Right lobe of liver (tissue), 6 donors: ENCODE results near the gene DSCAM. TPM values are rescaled to one million over a fixed set of nuclear protein-coding genes. Genes with fewer than 3 reads are reported as not detected.
A peak's percentile ranks its signal among the peaks of the same experiment; 100 is the strongest.

Experiments
- ATAC-seq, 4 donors: fragments of 200-7000 bp; cut with Tn5 transposase; one replicate each; pipeline ENCODE4 v1.9.1; 2020; ENCODE audit warnings: mild to moderate bottlenecking in 4 of 4, moderate library complexity in 4 of 4
- DNase-seq, 3 donors: peaks; one replicate each; pipeline ENCODE4 v3.0.0-alpha.2; 2020
- H3K27ac ChIP-seq, 3 donors: fragments of 200-600 bp; one replicate each; pipeline ENCODE4 v1.8.0; 2022
- H3K27me3 ChIP-seq, 2 donors: fragments of 200-600 bp; one replicate each; pipeline ENCODE4 v1.8.0; 2022
- H3K36me3 ChIP-seq, 4 donors: fragments of 200-600 bp; sonication (generic) in 1 of 4; one replicate each; pipeline versions ENCODE4 v1.5.1 to v1.8.0; 2017 to 2022; ENCODE audit warnings: control low read depth in 1 of 4
- H3K4me1 ChIP-seq, 4 donors: fragments of 200-600 bp; sonication (generic) in 1 of 4; one replicate each; pipeline versions ENCODE4 v1.5.1 to v1.8.0; 2017 to 2022; ENCODE audit warnings: control low read depth in 1 of 4
- H3K4me3 ChIP-seq, 3 donors: fragments of 200-600 bp; one replicate each; pipeline ENCODE4 v1.8.0; 2022
- H3K9me3 ChIP-seq, 4 donors: fragments of 200-600 bp; sonication (generic) in 1 of 4; one replicate each; pipeline versions ENCODE4 v1.5.1 to v1.8.0; 2017 to 2022; ENCODE audit warnings: control low read depth in 1 of 4
- CTCF ChIP-seq, 4 donors: fragments of 200-600 bp in 3 of 4; fragments of 450-650 bp in 1 of 4; IDR thresholded peaks; one replicate each; pipeline versions ENCODE4 v1.5.1 to v1.8.0; 2016 to 2022; ENCODE audit warnings: antibody characterized with exemption in 4 of 4, mild to moderate bottlenecking in 2 of 4
- POLR2A ChIP-seq: fragments of 450-650 bp; IDR thresholded peaks from one replicate; pipeline ENCODE4 v1.6.1; 2017; ENCODE audit warnings: antibody characterized with exemption, mild to moderate bottlenecking
- WGBS: methylation state at CpG from one replicate; pipeline ENCODE4 v1.1.6; 2018; ENCODE audit warnings: low coverage, low lambda C conversion rate; ENCODE audit not compliant: insufficient coverage; ENCODE audit errors: missing lambda C conversion rate; 5-methylcytosine and 5-hydroxymethylcytosine counted together
- intact Hi-C, 2 donors: fragments of 100-400 bp; cut with DNase I; formaldehyde crosslinking; loops; one replicate each; pipeline versions ENCODE4 v1.11.2 to v1.14.1; 2022
- total RNA-seq, 6 experiments: library from RNA; depleted of rRNA in 2 of 6; stranded (reverse); fragments of >200 nt in 2 of 6; fragmentation: NEBNext Ultra II Directional in 3 of 6; extraction: Animal tissue kit (Norgen Biotek cat#: 25700) in 3 of 6; gene quantifications; one replicate each; pipeline versions ENCODE4 v1.1.0 to v1.2.4, GENCODE V29; 2016 to 2023
- donor health status: DM: no; HTN: yes; CAD: no.
- donor health status: DM: no; HTN: no; CAD: no.
- donor health status: DM: no; HTN: no; CAD: no.
- donor health status: DM: no; HTN: yes; CAD: no.
- donor health status: DM: no; HTN: yes; CAD: no.

DSCAM gene
- total RNA-seq, 6 experiments from 2014 or later, result 0.04 to 0.16 (median 0.06) TPM; not detected in 2

- ATAC-seq (peak; percentile 23 to 60 (median 38)), DNase-seq (no peak)
- TF ChIP-seq POLR2A (no peak), CTCF (IDR thresholded peaks at IDR 0.05) (no peak)
- Histone ChIP-seq H3K36me3 (no peaks in the 10 kb centered on the region), H3K27ac (no peak overlapping the region), H3K27me3 (no peaks in the 10 kb centered on the region), H3K4me3 (no peak overlapping the region), H3K4me1 (no peaks in the 10 kb centered on the region), H3K9me3 (no peaks in the 10 kb centered on the region)
- intact Hi-C loops, result no loop called here
- WGBS, result 49% methylated on average over 5 of the region's 5 CpGs
These were observed 230.6 kb downstream of the DSCAM start for GRCh38 chr21:40616377-40616704.

- intact Hi-C loops, result no loop called here
- peak; percentile 22 to 61 (median 47) for ATAC-seq
- H3K4me3 ChIP-seq, result no peak overlapping the region
- H3K4me1 ChIP-seq, result no peaks in the 10 kb centered on the region
- WGBS, result 40% methylated on average over 9 of the region's 9 CpGs
- DNase-seq, result no peak
- H3K9me3 ChIP-seq, result no peaks in the 10 kb centered on the region
- no peak for TF ChIP-seq POLR2A
- no peak for TF ChIP-seq CTCF (IDR thresholded peaks at IDR 0.05)
- H3K36me3 ChIP-seq, result no peaks in the 10 kb centered on the region
- no peak overlapping the region for H3K27ac ChIP-seq
- no peaks in the 10 kb centered on the region for H3K27me3 ChIP-seq
These were observed 231.2 kb downstream of the DSCAM start for GRCh38 chr21:40615505-40616376.

GRCh38 chr21:40613546-40614030 lies 233.4 kb downstream of the DSCAM start:
- ATAC-seq (no peak), DNase-seq (no peak)
- 80% methylated on average over 4 of the region's 4 CpGs for WGBS
- intact Hi-C loops, result no loop called here
- TF ChIP-seq CTCF (IDR thresholded peaks at IDR 0.05), result no peak
- TF ChIP-seq POLR2A, result no peak
- no peaks in the 10 kb centered on the region for H3K9me3 ChIP-seq
- H3K27ac ChIP-seq, result no peak overlapping the region
- no peaks in the 10 kb centered on the region for H3K36me3 ChIP-seq
- H3K4me3 ChIP-seq, result no peak overlapping the region
- peaks cover 0 to 7% of the 10 kb centered on the region in 2 donors for H3K27me3 ChIP-seq
- no peaks in the 10 kb centered on the region for H3K4me1 ChIP-seq

GRCh38 chr21:40610345-40610744 lies 236.6 kb downstream of the DSCAM start:
- H3K4me3 ChIP-seq, result no peak overlapping the region
- DNase-seq, result no peak
- TF ChIP-seq POLR2A (no peak), CTCF (IDR thresholded peaks at IDR 0.05) (no peak)
- peaks cover 0 to 15% (median 7%) of the 10 kb centered on the region in 4 donors for H3K4me1 ChIP-seq
- H3K36me3 ChIP-seq, result no peaks in the 10 kb centered on the region
- ATAC-seq, result no peak
- H3K27ac ChIP-seq, result no peak overlapping the region
- intact Hi-C loops, result no loop called here
- peaks cover 0 to 7% of the 10 kb centered on the region in 2 donors for H3K27me3 ChIP-seq
- no peaks in the 10 kb centered on the region for H3K9me3 ChIP-seq
- 89% methylated on average over 3 of the region's 6 CpGs for WGBS
